A549 (cell line): Measurements from ENCODE around the gene IL33.

ENCODE experiments used
- BHLHE40 ChIP-seq: IDR thresholded peaks from 2 replicates; pipeline ENCODE4 v1.6.1; 2012; ENCODE audit warnings: low read depth, low read length, inconsistent platforms
- EHF ChIP-seq: fragments of 250-450 bp; sonication (Bioruptor Pico); IDR thresholded peaks from 2 replicates; pipeline ENCODE4 v1.5.0; 2020; ENCODE audit warnings: mild to moderate bottlenecking
- KDM1A ChIP-seq: fragments of 200-600 bp; sonication (generic); IDR thresholded peaks from 2 replicates; pipeline ENCODE4 v1.6.1; 2016; ENCODE audit warnings: low read depth, mild to moderate bottlenecking
- MAZ ChIP-seq: fragments of 150-350 bp; IDR thresholded peaks from 2 replicates; pipeline ENCODE4 v1.6.1; 2014; ENCODE audit warnings: antibody characterized with exemption, low read depth, low read length, borderline replicate concordance
- MYC ChIP-seq: IDR thresholded peaks from 2 replicates; pipeline ENCODE4 v1.6.1; 2012; ENCODE audit warnings: mild to moderate bottlenecking, inconsistent platforms, low read length, improper control_type of control experiment, borderline replicate concordance

GRCh38 chr9:6200761-6201160, 14.8 kb upstream of the IL33 start:
- TF ChIP-seq MAZ (no peak), EHF (CRISPR knock-in tag) (no peak), MYC (no peak), KDM1A (no peak), BHLHE40 (no peak)
